Right ventricle myocardium superior (tissue), 1 donor: ENCODE measurements around the gene WDR90. TPM values are rescaled to one million over a fixed set of nuclear protein-coding genes. Genes with fewer than 3 reads are reported as not detected.
A peak's percentile ranks its signal among the peaks of the same experiment; 100 is the strongest.

Source experiments
- ATAC-seq: fragments of 200-7000 bp; cut with Tn5 transposase; one replicate; pipeline ENCODE4 v1.9.1; 2020; ENCODE audit warnings: mild to moderate bottlenecking; ENCODE audit not compliant: poor library complexity
- DNase-seq: peaks from one replicate; pipeline ENCODE4 v3.0.0-alpha.2; 2020
- intact Hi-C: fragments of 100-400 bp; cut with DNase I; formaldehyde crosslinking; loops from one replicate; pipeline ENCODE4 v1.11.2; 2022
- total RNA-seq: library from RNA; stranded (reverse); fragmentation: NEBNext Ultra II Directional; extraction: Animal tissue kit (Norgen Biotek cat#: 25700); gene quantifications from one replicate; pipeline ENCODE4 v1.2.1, GENCODE V29; 2021
- donor health status: DM: no; HTN: yes; CAD: no; lungs with severe emphysema.

WDR90 gene
- total RNA-seq, 1 donor from 2014 or later: 10.8 TPM

DNA sequence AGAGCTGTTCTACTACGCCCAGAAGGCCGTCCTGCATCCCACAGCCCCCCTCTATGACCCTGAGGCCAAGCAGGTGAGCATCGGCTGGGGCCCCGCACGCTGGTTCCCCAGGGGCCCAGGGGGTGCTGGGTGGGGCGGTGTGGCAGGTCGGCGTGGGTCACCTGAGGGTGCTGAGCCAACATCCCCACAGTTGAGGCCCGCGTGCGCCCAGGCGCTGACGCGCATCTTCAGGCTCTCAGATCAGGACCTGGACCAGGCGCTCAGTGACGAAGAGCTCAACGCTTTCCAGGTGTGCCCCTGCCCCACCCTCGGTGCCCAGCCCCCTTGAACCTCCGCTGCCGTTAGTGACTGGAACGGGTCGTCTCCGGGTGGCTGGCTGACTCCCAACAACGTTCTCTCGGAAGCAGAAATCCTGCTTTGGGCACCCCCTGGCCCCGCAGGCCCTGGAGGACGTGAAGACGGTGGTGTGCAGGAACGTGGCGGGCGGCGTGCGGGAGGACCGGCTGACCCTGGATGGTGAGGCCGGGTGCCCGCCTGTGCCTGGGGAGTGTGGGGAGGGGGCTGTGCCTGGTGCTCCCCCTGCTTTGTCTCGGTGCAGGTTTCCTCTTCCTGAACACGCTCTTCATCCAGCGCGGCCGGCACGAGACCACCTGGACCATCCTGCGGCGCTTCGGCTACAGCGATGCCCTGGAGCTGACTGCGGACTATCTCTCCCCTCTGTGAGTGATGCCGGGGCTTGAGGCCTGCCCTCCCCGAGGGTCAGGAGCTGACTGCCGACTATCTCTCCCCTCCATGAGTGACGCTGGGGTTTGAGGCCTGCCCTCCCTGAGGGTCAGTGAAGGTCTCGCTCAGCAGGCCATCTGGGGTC, 21.6 kb downstream of the WDR90 start:
- DNase-seq: no peak
- ATAC-seq: no peak
- intact Hi-C loops: no loop called here

GRCh38 chr16:671353-672131, 22.4 kb downstream of the WDR90 start:
- DNase-seq: no peak
- intact Hi-C loops: no loop called here
- ATAC-seq: no peak

- no peak for ATAC-seq
- intact Hi-C loops: no loop called here
- DNase-seq: no peak
These were observed 23.2 kb downstream of the WDR90 start for GRCh38 chr16:672371-672770.

GRCh38 chr16:672851-673250, 23.7 kb downstream of the WDR90 start:
- DNase-seq (no peak), ATAC-seq (no peak)
- intact Hi-C loops: no loop called here

DNA sequence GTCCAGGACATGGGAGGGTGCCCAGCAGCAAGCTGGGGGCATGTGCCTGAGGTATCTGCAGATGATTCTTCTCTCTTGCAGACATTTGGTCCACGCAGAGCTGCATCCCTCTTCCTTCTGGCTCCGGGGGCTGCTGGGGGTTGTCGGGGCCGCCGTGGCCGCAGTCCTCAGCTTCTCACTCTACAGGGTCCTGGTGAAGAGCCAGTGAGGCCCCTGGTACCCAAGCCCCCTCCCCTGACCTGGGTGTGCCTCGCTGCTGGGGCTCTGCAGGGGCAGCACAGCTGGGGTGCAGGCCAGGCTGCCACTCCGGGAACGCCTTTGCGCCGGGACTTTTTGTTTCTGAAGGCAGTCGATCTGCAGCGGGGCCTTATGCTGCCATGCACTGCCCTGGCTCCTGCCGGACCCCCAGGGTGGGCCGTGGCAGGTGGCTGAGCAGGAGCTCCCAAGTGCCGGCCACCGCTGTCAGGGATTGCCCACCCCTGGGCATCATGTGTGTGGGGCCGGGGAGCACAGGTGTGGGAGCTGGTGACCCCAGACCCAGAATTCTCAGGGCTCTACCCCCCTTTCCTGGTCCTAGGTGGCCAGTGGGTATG, 24.3 kb downstream of the WDR90 start:
- no peak for ATAC-seq
- DNase-seq: no peak

DNA sequence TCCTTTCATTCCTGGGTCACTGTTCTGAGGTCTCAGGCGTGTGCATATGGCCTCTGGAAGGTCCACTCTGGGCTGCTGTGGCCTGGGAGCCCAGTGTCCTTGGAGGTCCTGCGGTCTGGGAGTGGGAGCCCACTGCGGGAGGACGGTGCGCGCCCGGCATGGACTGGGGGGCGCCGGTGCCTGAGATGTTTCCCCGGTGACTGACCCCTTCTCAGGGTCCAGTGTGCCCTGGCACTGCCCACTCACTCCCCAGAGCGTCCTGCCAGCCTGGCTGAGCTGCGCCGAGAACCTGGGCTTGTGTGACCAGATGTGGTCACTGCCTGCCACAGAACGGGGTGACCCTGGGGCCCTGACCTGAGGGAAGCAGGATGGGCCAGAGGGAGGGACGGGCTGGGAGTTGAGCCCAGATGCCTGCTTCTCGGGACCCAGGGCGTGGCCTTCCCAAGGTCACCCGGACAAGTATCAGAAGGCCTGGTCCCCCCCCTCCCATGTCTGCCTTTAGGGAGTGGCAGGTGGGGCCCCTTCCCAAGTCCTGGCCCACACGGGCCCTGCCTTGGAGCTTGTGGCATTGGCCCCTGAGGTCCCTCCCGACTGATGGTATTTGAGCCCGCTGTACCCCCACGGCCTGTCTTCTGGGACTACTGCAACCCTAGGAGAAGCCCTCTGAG, 25.2 kb downstream of the WDR90 start:
- intact Hi-C loops: no loop called here
- ATAC-seq (peak; percentile 19), DNase-seq (no peak)

More for the DNA sequence above, 24.3 kb downstream of the WDR90 start:
- intact Hi-C loops: no loop called here

DNA sequence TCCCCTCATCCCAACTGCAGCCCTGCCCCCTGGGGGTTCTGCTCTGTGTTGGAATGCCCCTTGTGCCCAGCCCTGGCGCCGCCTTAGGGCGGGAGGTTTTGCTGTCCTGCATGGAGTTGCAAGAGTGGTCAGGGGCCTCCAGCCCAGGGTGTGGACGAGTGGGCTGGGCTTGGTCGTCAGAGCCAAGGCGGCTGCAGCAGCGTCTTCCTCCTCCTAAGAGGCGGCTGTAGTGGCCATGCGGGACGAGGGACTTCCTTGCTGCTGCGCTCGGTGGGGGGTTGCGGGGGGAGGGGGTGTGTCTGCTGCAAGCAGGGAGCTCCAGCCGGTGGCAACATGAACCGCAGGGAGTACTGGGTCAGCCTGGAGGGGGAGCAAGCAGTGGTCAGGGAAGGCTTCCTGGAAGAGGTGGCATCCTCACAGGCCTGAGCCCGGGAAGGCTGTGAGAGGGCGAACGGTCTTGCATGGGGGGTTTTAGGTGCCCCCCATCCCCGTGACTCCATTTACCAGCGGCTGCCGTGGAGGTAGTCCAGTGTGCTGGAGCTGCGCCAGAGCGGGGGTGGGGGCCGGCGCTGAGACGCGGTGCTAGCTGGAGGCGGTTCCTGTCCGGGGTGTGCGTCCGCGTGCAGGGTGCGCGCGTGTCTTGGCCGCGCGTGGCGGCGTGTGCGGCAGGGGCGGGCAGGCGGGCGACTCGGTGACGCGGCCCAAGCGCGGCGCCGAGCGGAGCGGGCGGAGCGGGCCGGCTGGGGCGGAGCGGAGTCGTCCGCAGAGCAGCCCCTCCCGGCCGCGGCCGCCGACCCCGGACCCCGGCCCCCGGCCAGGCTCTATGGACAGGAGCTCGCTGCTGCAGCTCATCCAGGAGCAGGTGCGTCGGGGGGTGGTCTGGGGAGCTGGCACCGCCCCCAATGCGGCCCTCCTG, 26.1 kb downstream of the WDR90 start, which contains the start of gene RHBDL1:
TSS of gene RHBDL1 (plus strand) at position 704 of the 916 bp plus-strand sequence. CDS start at position 824, 120 bp downstream.
- ATAC-seq: no peak
- no peak for DNase-seq
- intact Hi-C loops: no loop called here

- no peak for ATAC-seq
- intact Hi-C loops: no loop called here
- DNase-seq: no peak
These were observed 26.9 kb downstream of the WDR90 start for GRCh38 chr16:675884-676564.

DNA sequence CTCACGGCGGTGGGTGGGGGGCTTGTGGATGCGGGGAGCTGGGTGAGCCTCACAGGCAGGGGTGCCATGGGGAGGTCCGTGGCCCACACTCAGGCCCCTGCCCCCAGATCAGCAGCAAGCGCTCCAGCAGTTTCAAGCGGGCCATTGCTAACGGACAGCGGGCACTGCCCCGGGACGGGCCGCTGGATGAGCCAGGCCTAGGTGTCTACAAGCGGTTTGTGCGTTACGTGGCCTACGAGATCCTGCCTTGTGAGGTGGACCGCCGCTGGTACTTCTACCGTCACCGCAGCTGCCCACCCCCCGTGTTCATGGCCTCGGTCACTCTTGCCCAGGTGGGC, 27.4 kb downstream of the WDR90 start:
- no peak for DNase-seq
- intact Hi-C loops: no loop called here
- ATAC-seq: no peak

GRCh38 chr16:676913-677312, 27.7 kb downstream of the WDR90 start:
- intact Hi-C loops: no loop called here
- DNase-seq: no peak
- no peak for ATAC-seq

- intact Hi-C loops: no loop called here
- DNase-seq (no peak), ATAC-seq (no peak)
These were observed 28.4 kb downstream of the WDR90 start for GRCh38 chr16:677316-678190.

DNA sequence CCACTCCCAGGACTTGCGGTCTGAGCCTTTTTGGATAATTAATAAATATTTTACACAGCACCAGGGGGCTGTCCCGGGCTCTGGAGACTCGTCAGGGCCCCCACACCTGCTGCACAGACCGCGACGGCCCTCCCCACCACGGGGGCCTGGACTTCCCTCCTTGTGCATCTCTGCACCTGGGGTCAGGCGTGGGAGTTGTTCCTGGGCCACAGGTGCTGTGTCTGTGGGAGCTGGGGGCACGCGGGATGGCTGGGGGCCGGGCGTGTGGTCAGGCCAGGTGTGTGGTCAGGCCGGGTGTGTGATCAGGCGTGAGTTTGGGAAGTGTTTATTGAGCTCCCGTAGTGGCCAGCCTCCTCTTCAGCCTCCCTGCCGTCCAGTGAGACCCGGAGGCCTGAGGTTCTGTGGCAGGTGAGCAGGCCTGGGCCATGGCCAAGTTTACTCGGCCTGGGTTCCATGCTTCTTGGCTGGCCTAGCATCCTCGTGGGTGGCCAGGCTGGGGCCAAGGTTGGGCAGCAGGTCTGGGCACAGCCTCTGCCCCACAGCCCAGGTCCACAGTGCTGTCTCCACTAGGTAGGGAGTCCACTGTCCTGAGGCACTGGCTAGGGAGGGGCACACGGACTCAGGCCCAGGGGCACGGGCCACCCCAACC, 29.2 kb downstream of the WDR90 start:
- DNase-seq: no peak

DNA sequence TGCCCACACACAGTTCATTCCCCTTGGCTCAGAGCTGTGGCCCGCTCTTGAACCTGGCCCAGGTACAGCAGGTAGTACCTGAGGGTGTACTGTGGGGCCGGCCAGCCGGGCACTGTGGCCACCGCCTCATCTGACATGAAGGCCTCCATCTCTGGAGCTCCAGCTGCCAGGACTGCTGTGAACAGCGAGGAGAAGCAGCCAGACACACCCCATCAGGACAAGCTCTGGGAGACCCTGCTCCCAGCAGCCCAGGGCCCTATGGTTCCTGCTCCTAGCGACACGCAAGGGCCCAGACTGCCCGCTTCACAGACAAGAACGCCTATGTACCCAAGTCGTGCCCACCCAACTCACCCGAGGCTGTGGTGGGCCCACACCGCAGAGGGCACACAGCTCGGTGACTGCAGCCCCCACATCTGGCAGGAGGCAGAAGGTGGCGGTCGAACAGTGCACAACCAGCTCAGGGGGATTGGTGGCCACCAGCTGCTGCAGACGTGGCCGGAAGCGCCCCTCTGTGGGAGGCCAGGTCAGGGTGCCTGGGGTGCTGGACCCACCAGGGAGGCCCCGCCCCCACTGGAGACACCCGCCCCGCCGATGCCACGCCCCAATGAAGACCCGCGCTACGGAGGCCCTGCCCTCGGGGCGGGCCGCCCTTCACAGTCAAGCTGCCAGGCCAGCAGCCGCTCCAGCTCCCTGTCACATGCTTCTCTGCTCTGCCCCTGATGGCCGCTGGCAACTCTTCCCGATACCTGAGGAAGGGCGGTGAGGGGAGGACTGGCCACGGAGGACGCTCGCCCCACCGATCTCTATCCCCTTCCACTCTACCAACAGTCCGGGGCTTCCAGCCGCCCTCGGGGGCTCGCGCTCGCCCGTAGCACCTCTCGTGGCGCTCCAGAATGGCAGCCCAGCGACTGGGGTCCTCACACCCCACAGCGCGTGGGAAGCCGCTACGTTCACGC, 30.0 kb downstream of the WDR90 start:
- peak; percentile 85 for DNase-seq
- intact Hi-C loops: no loop called here
- ATAC-seq: peak; percentile 45

More for the DNA sequence above, 29.2 kb downstream of the WDR90 start:
- intact Hi-C loops: no loop called here
- ATAC-seq: no peak

DNA sequence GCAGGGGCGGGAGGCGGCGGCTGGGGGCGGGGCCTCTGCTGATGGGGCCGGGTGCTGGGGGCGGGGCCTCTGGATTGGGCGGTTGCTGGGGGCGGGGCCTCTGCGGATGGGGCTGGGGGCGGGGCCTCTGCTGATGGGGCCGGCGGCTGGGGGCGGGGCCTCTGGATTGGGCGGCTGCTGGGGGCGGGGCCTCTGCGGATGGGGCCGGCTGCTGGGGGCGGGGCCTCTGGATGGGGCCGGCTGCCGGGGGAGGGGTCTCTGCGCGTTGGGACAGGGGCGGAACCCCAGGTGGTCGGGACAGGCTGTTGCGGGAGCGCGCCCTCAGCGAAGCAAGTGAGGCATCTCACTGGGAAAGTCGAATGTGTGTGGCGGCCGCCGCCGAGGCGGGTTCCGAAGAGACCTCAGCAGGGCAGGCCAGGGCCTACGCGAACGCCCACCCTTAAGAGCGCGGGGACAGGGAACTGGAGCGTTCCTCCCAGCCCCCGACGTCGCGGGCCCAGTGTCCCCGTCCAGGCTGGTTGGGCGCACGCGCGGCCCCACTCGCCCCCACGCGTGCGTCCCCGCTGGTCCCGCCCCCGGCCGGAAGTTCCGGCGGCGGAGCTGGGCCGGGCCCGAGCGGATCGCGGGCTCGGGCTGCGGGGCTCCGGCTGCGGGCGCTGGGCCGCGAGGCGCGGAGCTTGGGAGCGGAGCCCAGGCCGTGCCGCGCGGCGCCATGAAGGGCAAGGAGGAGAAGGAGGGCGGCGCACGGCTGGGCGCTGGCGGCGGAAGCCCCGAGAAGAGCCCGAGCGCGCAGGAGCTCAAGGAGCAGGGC, 30.9 kb downstream of the WDR90 start, which contains the start of gene STUB1:
TSS of gene STUB1 (plus strand) at position 597 of the 811 bp plus-strand sequence. CDS start at position 713, 116 bp downstream.
- peak; percentile 91 for DNase-seq
- intact Hi-C loops: no loop called here
- peak; percentile 77 for ATAC-seq
